ENCODE data around the gene SLC16A12. TPM values are rescaled to one million over a fixed set of nuclear protein-coding genes. Genes with fewer than 3 reads are reported as not detected.

Gene SLC16A12
- total and polyA plus RNA-seq, 2 donors (not counting 3 experiments of a cell fraction or from before 2014, with no cell fraction given): not detected

GRCh38 chr10:89567576-89568245 is 32.3 kb upstream of the SLC16A12 start:
- H3K36me3 ChIP-seq (ENCODE audit: control insufficient read depth in 2 of 2, extremely low read depth in 1 of 2, insufficient read depth in 2 of 2, low read length in 2 of 2): no peaks in the 10 kb centered on the region
- H3K27ac ChIP-seq (ENCODE audit: insufficient read depth, low read depth, low read length): no peak overlapping the region
- ChIA-PET CTCF (interaction anchor here (1.2 kb wide), 1 partner anchor 102 kb away, joined by 4 read pairs; no protein-coding TSS in a partner anchor), POLR2A (no interaction called here)
- FAIRE-seq (no peak), DNase-seq (ENCODE audit: low read depth, low spot score) (no peak)
- no peak for TF ChIP-seq MAX (IDR thresholded peaks at IDR 0.05; ENCODE audit: insufficient read depth, insufficient read length)
- no peak for TF ChIP-seq EZH2 (IDR thresholded peaks at IDR 0.05; ENCODE audit: borderline replicate concordance, low read depth, low read length, severe bottlenecking)
- no peak for TF ChIP-seq POLR2AphosphoS5 (IDR thresholded peaks at IDR 0.05; ENCODE audit: insufficient read depth, low read depth, low read length)
- no peak for TF ChIP-seq JUN (IDR thresholded peaks at IDR 0.05; ENCODE audit: borderline replicate concordance, insufficient read depth, insufficient read length, low read depth)
- TF ChIP-seq MYC (IDR thresholded peaks at IDR 0.05; ENCODE audit: low read depth, low read length): no peak
- no peak for TF ChIP-seq POLR2A (IDR thresholded peaks at IDR 0.05; ENCODE audit: low read depth, low read length)
- TF ChIP-seq CTCF (IDR thresholded peaks at IDR 0.05; ENCODE audit: extremely low read depth in 1 of 2, insufficient read depth in 1 of 2, low read depth in 1 of 2, low read length in 2 of 2): no peak
- TF ChIP-seq FOS (IDR thresholded peaks at IDR 0.05; ENCODE audit: borderline replicate concordance, insufficient read depth, low read length): no peak
- TF ChIP-seq GATA2 (IDR thresholded peaks at IDR 0.05; ENCODE audit: insufficient read depth, insufficient read length, low read depth, low read length): no peak
- no peaks in the 10 kb centered on the region for H4K20me1 ChIP-seq (replicated peaks; ENCODE audit: control insufficient read depth, extremely low read depth, insufficient read depth, low read length)
- no peaks in the 10 kb centered on the region for H3K79me2 ChIP-seq (ENCODE audit: control insufficient read depth, insufficient read depth, low read length)
- H3K27me3 ChIP-seq (ENCODE audit: control insufficient read depth in 2 of 2, insufficient read depth in 2 of 2, low read length in 2 of 2): peaks cover 0 to 3% of the 10 kb centered on the region in 2 experiments
- no peaks in the 10 kb centered on the region for H3K9me3 ChIP-seq (replicated peaks; ENCODE audit: control insufficient read depth, insufficient read depth, low read length)
- intact Hi-C loops (cut with micrococcal nuclease): loop anchor here (5.0 kb wide), 1 partner anchor 75 kb away; no protein-coding TSS in a partner anchor
- H3K4me1 ChIP-seq (ENCODE audit: control insufficient read depth, extremely low read depth, insufficient read depth, low read length): no peaks in the 10 kb centered on the region
- no peak overlapping the region for H2AFZ ChIP-seq (ENCODE audit: low read depth, low read length)
- H3K9me1 ChIP-seq (replicated peaks; ENCODE audit: control insufficient read depth, extremely low read depth, insufficient read depth, low read length): no peaks in the 10 kb centered on the region
- no TSS peak for BruUV-seq (replicated peaks)
- dilution Hi-C loops (cut with MboI; ENCODE audit: extremely low pct_ligation_motif_present, low sequenced_read_pairs): no loop called here
- no peak overlapping the region for H3K4me3 ChIP-seq (replicated peaks in 1 of 3; ENCODE audit: insufficient read depth in 1 of 3, low read depth in 1 of 3, low read length in 3 of 3)
- H3K4me2 ChIP-seq (ENCODE audit: insufficient read depth, low read length): no peak overlapping the region
- H3K9ac ChIP-seq (replicated peaks; ENCODE audit: extremely low read depth, insufficient read depth, low read length): no peak overlapping the region

All from endothelial cell of umbilical vein (primary cell).